HG02763 (cell line): ENCODE results near the gene ANAPC2.
"Not testable (repeated sequence)": the region's sequence is repeated elsewhere in the genome, so short reads cannot be mapped to it uniquely, and the experiment has no call there.

Experiments used
- ATAC-seq: cut with Tn5 transposase; IDR thresholded peaks from one replicate; pipeline ENCODE4 v1.9.1; 2021; ENCODE audit warnings: mild to moderate bottlenecking, moderate library complexity; ENCODE audit not compliant: unreplicated experiment

The ANAPC2 gene

GRCh38 chr9:137148242-137148641 lies 40.1 kb downstream of the ANAPC2 start:
- no peak for ATAC-seq

GRCh38 chr9:137147793-137148160 lies 40.6 kb downstream of the ANAPC2 start:
- ATAC-seq = no peak

DNA sequence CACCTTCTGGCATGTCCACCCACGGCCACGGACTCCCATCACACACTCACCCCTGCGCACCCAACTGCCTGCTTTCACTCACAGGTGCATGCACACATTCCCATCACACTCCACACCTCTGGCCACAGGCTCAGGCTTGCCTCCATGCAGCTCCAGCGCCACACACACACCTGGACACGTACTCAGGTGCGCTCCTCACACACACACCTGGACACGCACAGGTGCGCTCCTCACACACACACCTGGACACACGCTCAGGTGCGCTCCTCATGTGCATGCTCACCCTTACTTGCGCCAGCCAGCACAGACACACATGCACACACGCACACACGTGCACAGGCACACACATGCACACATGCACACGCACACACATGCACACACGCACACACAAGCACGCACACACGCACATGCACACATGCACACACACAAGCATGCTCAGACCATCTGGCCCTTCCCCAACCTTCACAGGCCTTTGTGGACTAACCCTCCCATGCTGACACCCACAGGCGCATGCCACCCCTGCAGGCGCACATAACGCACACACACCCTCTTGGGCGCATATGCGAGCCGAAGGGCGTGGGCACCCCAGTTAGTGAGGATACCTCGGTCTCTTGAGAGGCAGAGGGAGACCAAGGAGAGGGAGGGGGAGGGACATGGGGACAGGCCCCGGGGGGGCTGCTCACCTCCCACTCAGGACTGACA lies 41.1 kb downstream of the ANAPC2 start:
- no peak for ATAC-seq

- ATAC-seq = no peak
These were observed 41.8 kb downstream of the ANAPC2 start for GRCh38 chr9:137146527-137146918.

DNA sequence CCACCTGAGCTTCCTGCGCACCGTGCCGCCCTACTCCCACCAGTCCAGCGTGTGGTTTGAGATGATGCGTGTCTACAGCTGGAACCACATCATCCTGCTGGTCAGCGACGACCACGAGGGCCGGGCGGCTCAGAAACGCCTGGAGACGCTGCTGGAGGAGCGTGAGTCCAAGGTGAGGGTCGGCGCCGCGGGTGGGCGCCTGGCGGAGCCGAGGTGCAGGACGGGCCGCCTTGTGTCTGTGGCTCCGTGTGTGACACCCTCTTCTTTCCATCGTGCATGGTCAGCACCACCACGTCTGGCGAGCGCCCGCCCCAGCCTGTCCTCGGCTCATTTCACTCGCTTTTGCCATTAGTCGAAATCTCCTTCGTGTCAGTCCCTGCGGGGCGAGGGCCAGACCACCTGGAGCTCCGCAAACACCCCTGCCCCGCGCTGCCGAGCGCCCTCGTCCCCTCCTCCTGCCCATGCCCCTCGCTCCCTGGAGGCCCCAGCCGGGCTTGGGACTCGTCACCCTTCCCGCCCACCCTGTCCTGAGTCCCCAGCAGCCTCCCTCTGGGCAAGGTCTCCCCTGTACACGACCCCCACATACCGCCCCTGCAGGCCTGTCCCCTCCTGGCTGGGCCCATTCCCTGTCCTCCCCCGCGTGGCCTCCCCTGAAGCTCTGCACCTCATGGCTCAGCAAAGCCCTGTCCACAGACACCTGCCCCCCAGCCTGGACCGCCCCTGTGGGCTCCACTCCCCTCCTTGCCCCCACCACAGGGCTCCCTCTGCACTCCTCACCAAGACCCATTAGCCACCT lies 42.4 kb downstream of the ANAPC2 start:
- ATAC-seq = no peak

DNA sequence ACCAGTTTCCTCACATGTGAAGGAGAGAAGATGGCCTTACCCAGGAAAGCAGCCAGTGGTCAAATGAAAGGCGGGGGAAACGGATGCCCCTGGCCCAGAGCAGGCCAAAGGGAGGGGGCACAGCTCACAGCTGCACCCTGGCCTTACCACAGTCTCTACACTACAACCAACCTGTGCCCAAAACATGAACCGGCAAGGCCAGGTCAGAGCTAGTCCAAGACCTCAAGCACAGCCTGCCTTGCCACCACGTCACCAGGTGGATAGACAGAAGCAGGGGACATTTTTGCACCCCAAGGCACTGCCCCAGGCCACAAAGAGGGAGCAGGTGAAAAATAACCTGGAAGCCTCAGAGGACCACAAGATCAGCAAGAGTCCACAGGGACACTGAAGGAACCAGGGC lies 44.9 kb downstream of the ANAPC2 start:
- ATAC-seq = no peak

- no peak for ATAC-seq
These were observed 46.1 kb downstream of the ANAPC2 start for GRCh38 chr9:137141976-137142936.

DNA sequence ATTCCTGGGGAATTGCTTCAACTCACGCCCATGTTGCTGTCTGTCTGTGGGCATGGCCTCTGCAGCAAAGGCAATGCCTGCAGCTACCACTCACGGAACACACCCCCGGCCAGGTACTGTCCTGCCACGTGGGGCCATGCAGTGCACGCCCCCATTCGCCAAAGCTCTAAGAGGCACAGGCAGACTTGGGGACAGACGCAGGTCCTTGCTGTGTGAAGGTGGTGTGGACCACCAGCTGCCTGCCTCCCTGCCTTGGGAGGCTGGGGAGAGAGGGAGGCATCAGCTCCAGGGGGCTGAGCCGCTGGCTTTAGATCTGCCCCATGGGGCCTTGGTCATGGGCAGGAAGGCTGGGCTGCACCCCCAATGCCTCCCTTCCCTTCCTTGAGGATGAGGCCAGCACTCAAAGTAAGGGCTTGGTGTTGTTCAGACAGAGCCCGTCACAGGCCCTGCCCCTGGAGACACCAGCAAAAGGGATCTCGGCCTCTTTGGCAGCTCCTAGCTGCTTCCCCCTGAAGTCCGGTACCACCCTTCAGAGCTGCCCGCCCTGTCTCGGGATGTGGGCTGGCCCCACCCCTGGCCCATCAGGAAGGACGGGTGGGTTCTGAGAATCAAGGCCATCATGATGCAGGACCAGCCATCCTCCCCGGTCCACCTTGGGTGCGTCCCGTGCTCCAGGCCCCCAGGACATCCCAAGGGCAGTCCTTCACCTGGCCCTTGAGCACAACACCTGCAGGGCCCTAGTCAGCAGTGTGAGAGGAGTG lies 47.1 kb downstream of the ANAPC2 start:
- no peak for ATAC-seq

GRCh38 chr9:137140151-137141012 lies 48.0 kb downstream of the ANAPC2 start:
- no peak for ATAC-seq

GRCh38 chr9:137139468-137140150 lies 48.8 kb downstream of the ANAPC2 start:
- no peak for ATAC-seq

- no peak for ATAC-seq
These were observed 49.5 kb downstream of the ANAPC2 start, which contains the start of gene GRIN1 for GRCh38 chr9:137138722-137139467. Gene GRIN1, plus strand, starts transcription at chr9:137139154. Its CDS starts 333 bp downstream, at chr9:137139487.

GRCh38 chr9:137138058-137138721 lies 50.2 kb downstream of the ANAPC2 start:
- no peak for ATAC-seq

DNA sequence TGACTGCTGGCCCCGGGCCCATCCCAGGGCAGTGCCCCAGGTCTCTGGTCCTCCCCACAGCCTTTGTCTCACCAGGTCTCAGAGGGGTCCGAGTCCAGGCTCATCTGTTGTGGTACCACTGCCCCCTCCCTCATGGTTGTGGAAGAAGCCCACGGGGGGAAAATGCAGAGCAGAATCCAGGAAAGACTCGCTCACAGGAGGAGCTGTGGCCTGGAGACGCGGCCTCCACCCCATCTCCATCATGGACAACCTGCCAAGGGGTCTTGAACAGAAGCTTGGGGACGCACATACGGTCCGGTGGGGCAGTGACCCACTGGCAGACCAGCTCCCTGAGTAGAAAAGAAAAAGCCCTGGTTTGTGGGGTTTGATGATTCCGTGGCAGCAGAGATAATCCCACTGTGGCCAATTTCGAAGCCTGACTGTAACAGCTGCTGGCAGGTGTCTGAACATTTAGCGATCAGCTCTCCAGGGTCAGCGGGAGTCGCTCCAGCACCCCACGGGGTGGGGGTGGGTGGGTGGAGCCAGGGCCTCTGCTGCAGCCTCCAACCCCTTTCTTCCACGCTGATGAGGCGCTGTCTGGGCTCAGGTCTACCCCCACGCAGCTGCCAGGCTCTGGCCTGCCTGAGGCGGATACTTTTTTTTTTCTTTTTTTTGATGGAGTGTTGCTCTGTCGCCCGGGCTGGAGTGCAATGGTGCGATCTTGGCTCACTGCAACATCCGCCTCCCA lies 51.3 kb downstream of the ANAPC2 start:
- no peak for ATAC-seq

GRCh38 chr9:137136261-137136880 lies 52.0 kb downstream of the ANAPC2 start:
- no peak for ATAC-seq

- ATAC-seq = not testable (repeated sequence)
These were observed 53.2 kb downstream of the ANAPC2 start for GRCh38 chr9:137135154-137135553.

DNA sequence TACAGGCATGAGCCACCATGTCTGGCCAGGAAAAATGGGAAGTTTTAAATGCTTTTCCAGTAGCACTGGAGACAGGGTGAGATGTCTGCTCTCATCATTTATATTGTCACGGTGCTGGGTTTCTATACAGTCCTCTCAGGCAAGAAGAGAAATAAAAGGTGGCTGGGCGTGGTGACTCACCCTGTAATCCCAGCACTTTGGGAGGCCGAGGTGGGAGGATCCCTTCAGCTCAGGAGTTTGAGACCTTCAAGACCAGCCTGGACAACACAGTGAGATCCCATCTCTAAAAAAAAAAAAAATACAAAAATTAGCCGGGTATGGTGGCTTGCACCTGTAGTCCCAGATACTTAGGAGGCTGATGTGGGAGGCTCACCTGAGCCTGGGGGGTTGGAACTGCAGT lies 54.2 kb downstream of the ANAPC2 start:
- no peak for ATAC-seq
